Fibroblast of skin of scalp (primary cell): ENCODE data around the gene MMP28. TPM values are rescaled to one million over a fixed set of nuclear protein-coding genes. Genes with fewer than 3 reads are reported as not detected.
A peak's percentile ranks its signal among the peaks of the same experiment; 100 is the strongest.

Experiments used
- DNase-seq: peaks from one replicate; pipeline ENCODE4 v3.0.0-alpha.2; 2013
- polyA plus RNA-seq, 2 experiments: library from polyadenylated mRNA; unstranded; fragments of 120-200 nt; gene quantifications; one replicate each; pipeline ENCODE4 v1.2.1, GENCODE V29; 2013; ENCODE audit not compliant: insufficient read length in 2 of 2

Gene MMP28
- polyA plus RNA-seq (2013, experiment 1 of 2; ENCODE audit: insufficient read length), result 0.13 TPM
- 0.33 TPM for polyA plus RNA-seq (2013, experiment 2 of 2; ENCODE audit: insufficient read length)

GRCh38 chr17:35795007-35795870, at the start of gene MMP28:
Gene MMP28, minus strand, starts transcription at chr17:35795641. Its CDS starts 264 bp downstream, at chr17:35795377.
- DNase-seq, result no peak

DNA sequence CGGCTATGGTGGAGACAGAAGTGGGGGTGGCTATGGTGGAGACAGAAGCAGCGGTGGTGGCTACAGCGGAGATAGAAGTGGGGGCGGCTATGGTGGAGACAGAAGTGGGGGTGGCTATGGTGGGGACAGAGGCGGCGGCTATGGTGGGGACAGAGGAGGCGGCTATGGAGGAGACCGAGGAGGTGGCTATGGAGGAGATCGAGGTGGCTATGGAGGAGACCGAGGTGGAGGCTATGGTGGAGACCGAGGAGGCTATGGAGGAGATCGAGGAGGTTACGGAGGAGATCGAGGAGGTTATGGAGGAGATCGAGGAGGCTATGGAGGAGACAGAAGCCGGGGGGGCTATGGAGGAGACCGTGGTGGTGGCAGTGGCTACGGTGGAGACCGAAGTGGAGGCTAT, 49.1 kb upstream of the MMP28 start:
- DNase-seq, result no peak

- no peak for DNase-seq
Observed at GRCh38 chr17:35843698-35844097, 48.3 kb upstream of the MMP28 start.

DNA sequence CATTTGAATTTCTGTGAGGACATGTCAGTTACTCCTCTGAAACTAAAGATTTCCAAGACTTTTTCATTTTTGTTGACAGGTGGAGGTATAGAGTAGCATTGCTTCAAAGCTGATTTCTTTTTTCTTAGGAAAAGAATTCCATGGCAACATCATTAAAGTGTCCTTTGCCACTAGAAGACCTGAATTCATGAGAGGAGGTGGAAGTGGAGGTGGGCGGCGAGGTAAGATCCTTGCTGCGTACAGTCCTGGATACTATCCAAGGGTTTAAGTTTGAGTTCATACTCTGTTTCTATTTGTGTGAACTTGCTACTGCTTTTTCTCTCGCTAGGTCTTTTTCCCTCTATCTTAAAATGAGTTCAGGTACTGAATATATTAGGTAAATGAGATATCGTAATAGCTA, 46.8 kb upstream of the MMP28 start:
- no peak for DNase-seq

- peak; percentile 7 for DNase-seq
Observed at GRCh38 chr17:35841505-35841904, 46.1 kb upstream of the MMP28 start.

GRCh38 chr17:35841101-35841500, 45.7 kb upstream of the MMP28 start:
- DNase-seq, result no peak

- DNase-seq, result no peak
Observed at GRCh38 chr17:35825206-35825605, 29.8 kb upstream of the MMP28 start.

DNA sequence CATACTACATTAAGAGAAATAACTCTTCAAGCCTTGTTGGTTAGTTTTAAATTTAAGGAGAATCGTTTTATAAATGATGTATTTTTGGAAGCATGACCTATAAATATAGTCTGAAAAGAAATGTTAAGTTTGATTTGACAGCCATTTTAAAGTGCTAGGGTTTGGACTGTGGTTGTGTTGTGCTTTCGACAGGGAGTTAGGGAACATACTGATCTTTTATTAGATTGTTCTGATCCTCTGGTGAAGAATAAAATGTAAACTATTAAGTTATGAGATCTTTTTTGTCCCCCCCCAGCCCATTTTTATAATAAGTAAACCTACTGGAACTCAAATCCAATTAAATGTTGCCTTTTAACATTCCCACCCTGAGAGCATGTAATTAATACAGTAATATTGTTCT, 25.9 kb upstream of the MMP28 start:
- DNase-seq, result no peak

DNA sequence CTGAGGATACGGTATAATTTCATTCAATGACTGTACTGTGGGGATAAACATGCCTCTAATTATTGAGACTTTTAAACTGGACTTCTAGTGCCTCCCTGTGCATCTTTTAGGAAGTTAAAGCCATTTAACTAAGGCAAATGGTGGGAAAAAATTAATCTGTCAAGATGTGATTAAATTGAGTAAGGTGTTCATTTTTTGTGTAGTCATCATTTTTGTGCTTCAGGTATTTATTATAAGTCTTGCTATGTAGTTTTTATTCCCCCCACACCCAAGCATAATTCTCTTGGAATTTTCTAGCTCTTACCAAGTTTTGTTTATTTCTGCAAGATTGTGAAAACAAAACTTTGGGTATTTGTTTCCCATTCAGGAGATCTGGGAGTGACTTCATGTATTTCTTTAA, 24.0 kb upstream of the MMP28 start:
- no peak for DNase-seq

- DNase-seq, result no peak
Observed at GRCh38 chr17:35817196-35817595, 21.8 kb upstream of the MMP28 start.

GRCh38 chr17:35816723-35817122, 21.3 kb upstream of the MMP28 start:
- no peak for DNase-seq

GRCh38 chr17:35812456-35812855, 17.0 kb upstream of the MMP28 start:
- DNase-seq, result no peak

DNA sequence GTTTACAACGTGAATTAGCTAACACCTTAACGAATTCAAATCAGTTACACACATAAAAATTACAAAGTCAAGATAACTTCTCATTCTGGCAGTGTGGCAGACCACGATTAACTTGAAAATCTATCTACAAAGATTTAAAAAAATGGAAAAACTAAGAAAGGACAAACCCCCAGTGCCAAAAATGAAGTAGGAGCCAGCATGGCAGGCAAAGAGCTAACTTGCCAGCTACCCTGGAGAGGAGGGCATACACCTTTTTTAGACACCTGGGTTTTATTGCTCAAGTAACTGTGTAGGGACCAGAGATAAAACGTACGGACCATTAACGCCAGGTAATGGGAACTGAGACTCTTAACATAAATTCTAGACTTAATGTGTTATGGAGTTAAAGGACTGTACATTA, 16.3 kb upstream of the MMP28 start:
- DNase-seq, result no peak

DNA sequence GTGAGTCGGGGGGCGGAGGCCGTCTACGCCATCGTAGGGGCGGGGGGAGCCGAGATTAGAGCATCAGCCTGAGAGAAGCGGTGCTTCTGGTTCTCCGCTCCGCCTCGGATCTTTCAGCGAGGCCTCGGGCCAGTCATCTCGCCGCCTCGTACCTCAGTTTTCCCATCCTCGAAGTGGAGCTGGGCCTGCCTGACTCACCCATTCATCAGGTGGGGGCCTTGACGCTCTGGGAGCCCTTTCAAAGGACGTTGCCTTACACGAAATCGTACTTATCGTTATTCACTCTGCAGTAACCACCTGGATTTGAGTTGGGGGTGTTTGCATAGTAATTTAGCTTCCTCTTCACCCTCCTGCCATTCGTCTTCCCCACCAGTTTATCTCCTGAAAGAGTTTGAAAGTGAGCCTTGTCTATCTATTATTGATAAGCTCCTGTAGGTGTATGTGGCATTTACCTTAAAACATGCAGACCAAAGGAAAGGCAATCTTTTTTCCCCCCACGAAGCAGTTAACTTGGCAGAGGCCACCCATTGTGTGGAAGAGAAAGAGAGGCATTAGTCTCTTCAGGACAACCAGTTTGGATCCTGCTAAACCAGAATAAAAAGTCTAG, 14.5 kb upstream of the MMP28 start:
- DNase-seq, result no peak

- DNase-seq, result peak; percentile 100
Observed at GRCh38 chr17:35808962-35809854, 13.8 kb upstream of the MMP28 start, which contains the start of gene TAF15. Gene TAF15, plus strand, starts transcription at chr17:35809484. Its CDS starts 86 bp downstream, at chr17:35809570.

GRCh38 chr17:35808240-35808961, 13.0 kb upstream of the MMP28 start:
- DNase-seq, result no peak

GRCh38 chr17:35807371-35808144, 12.1 kb upstream of the MMP28 start:
- DNase-seq, result peak; percentile 81

DNA sequence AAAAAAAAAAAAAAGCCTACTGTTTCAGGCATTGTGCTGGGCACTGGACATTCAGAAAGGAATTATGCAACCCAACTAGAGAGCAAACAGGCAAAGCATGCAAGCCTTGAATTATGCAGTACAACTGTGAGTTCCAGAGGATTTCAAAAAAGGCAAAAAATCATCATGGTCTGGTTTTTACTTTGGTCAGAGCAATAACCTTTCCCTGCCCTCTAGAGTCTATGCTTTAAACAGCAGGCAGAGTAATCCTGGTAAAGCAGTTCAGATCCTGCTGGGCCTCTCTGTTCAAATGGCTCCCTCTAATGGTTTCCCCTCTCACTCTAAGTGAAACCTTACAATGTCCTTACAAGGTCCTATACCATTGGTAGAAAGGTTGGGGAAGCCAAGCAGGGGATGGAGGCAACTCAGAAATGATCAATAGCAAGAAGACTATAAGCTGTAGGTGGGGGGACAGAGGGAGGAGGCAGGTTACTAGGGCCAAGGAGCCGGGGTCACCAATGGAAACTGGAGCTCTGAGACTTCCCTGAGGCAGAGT, 9.3 kb upstream of the MMP28 start:
- DNase-seq, result peak; percentile 91

GRCh38 chr17:35801583-35802224, 6.3 kb upstream of the MMP28 start:
- no peak for DNase-seq

- peak; percentile 82 for DNase-seq
Observed at GRCh38 chr17:35799942-35800341, 4.5 kb upstream of the MMP28 start.
